ENCODE data around the gene ORC1. TPM values are rescaled to one million over a fixed set of nuclear protein-coding genes. Genes with fewer than 3 reads are reported as not detected.

ORC1 gene
- total RNA-seq, 1 donor from 2014 or later: 10.5 TPM

DNA sequence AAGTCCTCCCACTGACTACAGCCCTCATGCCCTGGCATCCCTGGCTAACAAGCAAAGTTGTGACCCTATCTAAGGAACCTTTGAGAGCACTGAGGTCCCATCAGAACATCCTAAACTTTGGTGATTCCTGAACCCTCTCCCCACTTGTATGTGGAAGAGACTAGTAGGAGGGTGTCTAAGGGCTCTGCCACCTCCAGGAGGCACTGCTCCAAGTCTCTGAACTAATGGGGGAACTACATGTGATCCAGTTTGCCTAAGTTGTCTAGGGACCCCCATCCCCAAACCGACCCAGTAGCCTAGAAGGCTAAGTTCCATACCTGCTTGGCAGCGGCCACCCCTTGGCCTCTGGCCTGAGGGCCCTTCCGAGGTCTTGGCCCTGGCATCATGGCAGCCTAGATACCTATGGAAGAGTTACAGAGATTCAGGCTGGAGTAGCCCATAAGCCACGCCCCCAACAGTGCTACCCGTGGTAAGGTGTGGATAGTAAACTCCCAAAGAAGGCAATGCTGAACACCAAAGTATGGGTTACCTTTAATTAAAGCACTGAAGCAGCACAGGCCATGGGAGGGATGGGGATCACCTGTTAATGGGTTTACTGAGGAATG is 39.9 kb downstream of the ORC1 start:
- TF ChIP-seq, protein P1, sequence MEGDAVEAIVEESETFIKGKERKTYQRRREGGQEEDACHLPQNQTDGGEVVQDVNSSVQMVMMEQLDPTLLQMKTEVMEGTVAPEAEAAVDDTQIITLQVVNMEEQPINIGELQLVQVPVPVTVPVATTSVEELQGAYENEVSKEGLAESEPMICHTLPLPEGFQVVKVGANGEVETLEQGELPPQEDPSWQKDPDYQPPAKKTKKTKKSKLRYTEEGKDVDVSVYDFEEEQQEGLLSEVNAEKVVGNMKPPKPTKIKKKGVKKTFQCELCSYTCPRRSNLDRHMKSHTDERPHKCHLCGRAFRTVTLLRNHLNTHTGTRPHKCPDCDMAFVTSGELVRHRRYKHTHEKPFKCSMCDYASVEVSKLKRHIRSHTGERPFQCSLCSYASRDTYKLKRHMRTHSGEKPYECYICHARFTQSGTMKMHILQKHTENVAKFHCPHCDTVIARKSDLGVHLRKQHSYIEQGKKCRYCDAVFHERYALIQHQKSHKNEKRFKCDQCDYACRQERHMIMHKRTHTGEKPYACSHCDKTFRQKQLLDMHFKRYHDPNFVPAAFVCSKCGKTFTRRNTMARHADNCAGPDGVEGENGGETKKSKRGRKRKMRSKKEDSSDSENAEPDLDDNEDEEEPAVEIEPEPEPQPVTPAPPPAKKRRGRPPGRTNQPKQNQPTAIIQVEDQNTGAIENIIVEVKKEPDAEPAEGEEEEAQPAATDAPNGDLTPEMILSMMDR (IDR thresholded peaks at IDR 0.05; ENCODE audit: unreplicated experiment): no peak
- no peak for DNase-seq (ENCODE audit: low spot score, unreplicated experiment)
- Mint-ChIP-seq H3K4me1 (ENCODE audit: low read depth) (peaks cover 17% of the 10 kb centered on the region), H3K27me3 (no peaks in the 10 kb centered on the region), H3K27ac (no peak overlapping the region), H3K9me3 (ENCODE audit: low read depth) (no peaks in the 10 kb centered on the region), H3K36me3 (ENCODE audit: insufficient read depth) (peaks cover 7% of the 10 kb centered on the region), H3K4me3 (ENCODE audit: low read depth) (peak overlapping the region; percentile 94)

DNA sequence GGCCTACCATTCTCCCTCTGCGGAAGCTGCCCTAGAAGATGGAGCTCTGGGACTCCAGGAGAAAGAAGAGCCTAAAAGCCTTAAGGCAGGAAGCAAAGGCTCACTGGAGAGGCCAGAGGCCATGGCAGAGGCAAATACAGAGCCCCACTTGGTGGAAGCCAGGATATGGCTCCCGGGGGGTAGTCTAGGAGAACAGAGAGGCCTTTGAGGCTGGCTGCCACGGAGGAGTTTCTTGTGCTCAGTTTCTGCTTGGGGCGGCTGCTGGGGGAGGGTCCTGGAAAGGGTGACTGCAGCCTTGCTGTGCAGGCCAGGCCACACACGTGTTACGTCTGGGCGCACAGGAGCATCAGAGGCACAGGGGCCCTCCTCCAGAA is 43.6 kb downstream of the ORC1 start:
- Mint-ChIP-seq H3K9me3 (ENCODE audit: low read depth) (no peaks in the 10 kb centered on the region), H3K4me1 (ENCODE audit: low read depth) (peaks cover 8% of the 10 kb centered on the region), H3K4me3 (ENCODE audit: low read depth) (no peak overlapping the region), H3K36me3 (ENCODE audit: insufficient read depth) (peaks cover 24% of the 10 kb centered on the region), H3K27me3 (no peaks in the 10 kb centered on the region), H3K27ac (no peak overlapping the region)
- DNase-seq (ENCODE audit: low spot score, unreplicated experiment): no peak
- TF ChIP-seq, protein P1 (IDR thresholded peaks at IDR 0.05; ENCODE audit: unreplicated experiment): no peak

DNA sequence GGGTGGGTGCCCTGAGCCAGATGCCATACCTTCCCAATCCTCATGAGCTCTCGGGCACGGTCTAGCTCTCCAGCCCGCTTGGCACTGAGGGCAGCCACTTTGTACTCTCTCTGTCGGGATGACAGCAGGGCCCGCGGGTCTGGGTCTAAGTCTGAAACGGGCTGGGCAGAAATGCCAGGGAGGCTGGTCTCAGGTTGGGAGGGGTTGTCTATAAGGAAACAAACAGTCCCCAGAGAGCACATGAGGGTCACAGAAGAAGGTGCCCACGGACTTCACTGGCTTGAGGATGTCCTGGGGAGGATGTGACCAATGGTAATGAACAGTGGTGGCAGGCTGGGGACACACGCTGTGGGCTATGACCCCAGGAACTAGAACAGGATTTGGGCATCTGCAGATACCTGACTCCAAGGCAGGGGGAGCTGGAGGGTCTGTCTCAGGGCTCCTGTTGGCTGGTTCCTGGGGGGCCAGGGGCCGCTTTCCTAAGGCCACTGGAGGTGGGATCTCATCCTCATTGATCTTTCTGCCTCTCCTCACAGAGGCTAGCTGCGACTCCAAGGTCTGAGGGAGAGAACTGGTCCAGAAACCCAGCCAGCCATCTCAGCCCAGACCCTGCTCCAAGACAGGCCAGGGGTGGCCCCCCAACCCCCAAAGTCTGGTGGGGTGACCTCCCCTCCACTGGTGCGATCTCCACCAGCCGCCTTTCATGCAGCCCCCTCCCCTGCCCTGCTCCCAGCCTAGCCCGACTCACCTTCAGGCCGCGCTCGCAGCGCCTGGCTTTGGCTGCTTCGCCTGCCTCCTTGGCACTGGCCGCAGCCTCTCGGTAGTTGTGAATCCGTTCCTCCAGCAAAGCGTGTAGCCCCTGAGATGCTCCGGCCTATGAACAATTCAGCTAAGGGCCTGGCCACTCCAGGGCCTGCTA is 44.3 kb downstream of the ORC1 start:
- Mint-ChIP-seq H3K27ac (no peak overlapping the region), H3K4me1 (ENCODE audit: low read depth) (peaks cover 4% of the 10 kb centered on the region), H3K36me3 (ENCODE audit: insufficient read depth) (peaks cover 28% of the 10 kb centered on the region), H3K4me3 (ENCODE audit: low read depth) (no peak overlapping the region), H3K27me3 (no peaks in the 10 kb centered on the region), H3K9me3 (ENCODE audit: low read depth) (no peaks in the 10 kb centered on the region)
- no peak for DNase-seq (ENCODE audit: low spot score, unreplicated experiment)
- TF ChIP-seq, protein P1 (IDR thresholded peaks at IDR 0.05; ENCODE audit: unreplicated experiment): no peak

DNA sequence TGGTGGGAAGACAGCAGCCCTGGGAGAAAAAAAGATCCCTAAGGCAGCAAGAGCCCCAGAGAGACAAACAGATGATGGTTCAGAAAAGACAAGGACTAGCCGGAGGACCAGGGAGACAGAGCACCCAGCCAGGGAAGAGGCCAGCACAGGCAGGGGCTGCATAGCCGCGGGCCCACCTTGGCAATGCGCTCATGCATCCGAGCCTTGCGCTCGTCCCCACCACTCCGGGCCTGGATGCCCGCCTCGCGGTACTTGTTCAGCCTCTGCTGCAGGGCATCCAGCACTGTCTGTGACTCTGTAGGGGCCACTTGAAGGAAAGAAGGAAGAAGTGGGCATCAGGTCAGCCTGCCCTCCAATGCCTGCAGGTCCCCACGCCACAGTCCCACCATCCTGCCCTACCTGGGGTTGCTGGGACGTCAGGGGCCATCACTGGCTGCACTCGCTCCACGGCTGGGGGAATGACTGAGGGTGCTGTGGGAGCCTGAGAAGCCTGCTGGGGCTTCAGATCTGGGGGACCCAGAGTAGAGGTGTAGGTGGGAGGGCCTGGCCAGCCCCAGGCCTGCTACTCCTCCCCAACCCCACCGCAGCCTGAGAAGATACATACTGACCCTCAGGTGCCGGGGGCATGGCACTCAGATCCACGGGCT is 45.2 kb downstream of the ORC1 start:
- TF ChIP-seq, protein P1 (IDR thresholded peaks at IDR 0.05; ENCODE audit: unreplicated experiment): no peak
- Mint-ChIP-seq H3K9me3 (ENCODE audit: low read depth) (no peaks in the 10 kb centered on the region), H3K27ac (no peak overlapping the region), H3K4me1 (ENCODE audit: low read depth) (no peaks in the 10 kb centered on the region), H3K36me3 (ENCODE audit: insufficient read depth) (peaks cover 33% of the 10 kb centered on the region), H3K27me3 (no peaks in the 10 kb centered on the region), H3K4me3 (ENCODE audit: low read depth) (no peak overlapping the region)
- DNase-seq (ENCODE audit: low spot score, unreplicated experiment): no peak

DNA sequence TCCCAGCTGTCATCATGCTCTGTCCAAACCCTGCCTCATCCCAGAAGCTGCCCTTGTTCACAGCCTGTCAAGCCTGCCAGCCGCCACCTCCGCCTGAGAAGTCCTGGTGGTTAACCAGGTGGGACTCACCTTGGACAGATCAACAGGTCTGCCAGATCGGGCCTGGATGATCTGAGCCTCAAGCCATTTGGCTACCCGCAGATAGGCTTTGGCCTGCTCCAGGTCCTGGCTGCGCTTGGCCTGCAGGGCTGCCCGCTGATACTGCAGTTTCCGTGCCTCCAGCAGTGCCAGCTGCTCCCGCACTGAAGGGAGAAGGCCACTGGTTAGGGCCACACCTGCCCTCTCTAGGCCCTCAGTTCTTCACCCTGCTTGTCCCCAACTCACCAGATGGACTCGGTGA is 46.8 kb downstream of the ORC1 start:
- Mint-ChIP-seq H3K4me3 (ENCODE audit: low read depth) (no peak overlapping the region), H3K27ac (no peak overlapping the region), H3K27me3 (no peaks in the 10 kb centered on the region), H3K4me1 (ENCODE audit: low read depth) (no peaks in the 10 kb centered on the region), H3K9me3 (ENCODE audit: low read depth) (no peaks in the 10 kb centered on the region), H3K36me3 (ENCODE audit: insufficient read depth) (peaks cover 38% of the 10 kb centered on the region)
- TF ChIP-seq, protein P1 (IDR thresholded peaks at IDR 0.05; ENCODE audit: unreplicated experiment): no peak
- DNase-seq (ENCODE audit: low spot score, unreplicated experiment): no peak

Measured in progenitor cell of endocrine pancreas (in vitro differentiated cells).